Measurements from ENCODE around the gene KCNJ15. TPM values are rescaled to one million over a fixed set of nuclear protein-coding genes. Genes with fewer than 3 reads are reported as not detected.

Gene KCNJ15
- total and polyA plus RNA-seq, 10 of the 15 experiments (the other 5 are each of a cell fraction or from before 2014, with no cell fraction given) = 0.05 to 2.7 (median 0.33) TPM; not detected in 6

GRCh38 chr21:38267991-38268863 lies 11.4 kb downstream of the KCNJ15 start (continued):
- no peak for TF ChIP-seq E2F8 (IDR thresholded peaks at IDR 0.05; ENCODE audit: low read depth, partially characterized antibody)
- 0 out of 2 replicates have a peak, but pooled peaks have one; percentile 5 for TF ChIP-seq RUNX3 (IDR thresholded peaks at IDR 0.05; ENCODE audit: low read length)

- Histone ChIP-seq H3K27me3 (replicated peaks in 1 of 2; ENCODE audit: control insufficient read depth in 2 of 2, insufficient read depth in 2 of 2, low read length in 1 of 2) (no peaks in the 10 kb centered on the region), H3K36me3 (ENCODE audit: control insufficient read depth in 2 of 2, insufficient read depth in 2 of 2, low read length in 1 of 2) (no peaks in the 10 kb centered on the region), H2AFZ (ENCODE audit: control insufficient read depth, low read depth, low read length) (no peak overlapping the region), H3K9me3 (replicated peaks; ENCODE audit: control insufficient read depth, insufficient read depth, low read length) (no peaks in the 10 kb centered on the region; the same call in 2 of the 3 replicates), H3K4me3 (peak overlapping the region; percentile 32; the same call in 1 of the 2 replicates), H3K4me1 (ENCODE audit: control insufficient read depth, insufficient read depth, low read length) (peaks cover 40% of the 10 kb centered on the region), H4K20me1 (ENCODE audit: control insufficient read depth, insufficient read depth) (no peaks in the 10 kb centered on the region), H3K27ac (ENCODE audit: control insufficient read depth, insufficient read depth) (peak overlapping the region; percentile 96), H3K79me2 (ENCODE audit: control insufficient read depth, insufficient read depth, low read length) (no peaks in the 10 kb centered on the region), H3K4me2 (ENCODE audit: control insufficient read depth, insufficient read depth) (peak overlapping the region; percentile 81), H3K9ac (ENCODE audit: control insufficient read depth, insufficient read depth, low read length) (peak overlapping the region; percentile 70)
- RAD21 ChIA-PET (ENCODE audit: unreplicated experiment) = interaction anchor here (0.7 to 3.0 kb wide), 12 partner anchors 14 to 87 kb away, joined by 3 to 15 read pairs (median 4); no protein-coding TSS in a partner anchor
- in situ Hi-C loops (cut with MboI) (loop anchor here (10.0 kb wide), 1 partner anchor 1014 kb away; no protein-coding TSS in a partner anchor), intact Hi-C loops (cut with micrococcal nuclease; ENCODE audit: unreplicated experiment) (loop anchor here (1.0 to 5.0 kb wide), 4 partner anchors 22 to 83 kb away; no protein-coding TSS in a partner anchor)
- SMC1A ChIA-PET (ENCODE audit: uncharacterized antibody, unreplicated experiment) = interaction anchor here (0.6 to 9.0 kb wide), 12 partner anchors 21 to 556 kb away, joined by 3 to 57 read pairs (median 4); no protein-coding TSS in a partner anchor
- FAIRE-seq = peak; percentile 27
- POLR2A ChIA-PET = interaction anchor here (1.5 kb wide), 1 partner anchor 20 kb away, joined by 6 read pairs; no protein-coding TSS in a partner anchor
- ATAC-seq = peak; percentile 68
- CTCF ChIA-PET = interaction anchor here (1.3 to 6.5 kb wide), 6 partner anchors 20 to 87 kb away, joined by 3 to 42 read pairs (median 8); no protein-coding TSS in a partner anchor
- BruUV-seq (replicated peaks) = TSS peak; percentile 94
- under 1% methylated on average over 5 of the region's 5 CpGs for WGBS (ENCODE audit: insufficient coverage, insufficient replicate concordance, low lambda C conversion rate, missing lambda C conversion rate)
- no peak for DNase-seq (ENCODE audit: low read depth, low spot score)
- TF ChIP-seq FOS (IDR thresholded peaks at IDR 0.05; ENCODE audit: borderline replicate concordance, extremely low read depth, insufficient read length) = no peak
- TF ChIP-seq HDAC2 (IDR thresholded peaks at IDR 0.05) = no peak
- TF ChIP-seq LARP7 (IDR thresholded peaks at IDR 0.05) = no peak
- peak; percentile 21 for TF ChIP-seq SKIL (IDR thresholded peaks at IDR 0.05; ENCODE audit: low read depth, poor library complexity, severe bottlenecking)
- TF ChIP-seq MXI1 (IDR thresholded peaks at IDR 0.05; ENCODE audit: low read depth, low read length) = peak; percentile 36; the same call in 1 of the 2 replicates
- TF ChIP-seq SPI1 (IDR thresholded peaks at IDR 0.05; ENCODE audit: borderline replicate concordance, insufficient read depth, low read depth, low read length) = no peak
- peak; percentile 74; the same call in 1 of the 2 replicates for TF ChIP-seq ZNF384 (IDR thresholded peaks at IDR 0.05; ENCODE audit: borderline replicate concordance, low read depth, low read length)
- 0 out of 2 replicates have a peak, but pooled peaks have one; percentile 39 for TF ChIP-seq SMARCA5 (IDR thresholded peaks at IDR 0.05)
- peak; percentile 41; the same call in 1 of the 2 replicates for TF ChIP-seq ATF2 (IDR thresholded peaks at IDR 0.05; ENCODE audit: low read length)
- no peak for TF ChIP-seq KDM1A (IDR thresholded peaks at IDR 0.05; ENCODE audit: borderline replicate concordance)
These were observed 12.2 kb downstream of the KCNJ15 start for GRCh38 chr21:38268864-38269575.

All from GM12878 (cell line).